Jurkat, Clone E6-1 (cell line): ENCODE data around the gene IGSF11. TPM values are rescaled to one million over a fixed set of nuclear protein-coding genes. Genes with fewer than 3 reads are reported as not detected.
"Not testable (repeated sequence)": the region's sequence is repeated elsewhere in the genome, so short reads cannot be mapped to it uniquely, and the experiment has no call there.

Experiments
- DNase-seq: peaks from one replicate; pipeline ENCODE4 v3.0.0-alpha.2; 2011; ENCODE audit warnings: low read depth, low spot score
- H3K4me3 ChIP-seq: 2 replicates; pipeline ENCODE4 v1.5.1; 2011; ENCODE audit warnings: mild to moderate bottlenecking, low read length, control low read depth, moderate library complexity
- polyA plus RNA-seq: library from polyadenylated mRNA; unstranded; fragments of >200 nt; gene quantifications from one replicate; pipeline ENCODE4 v1.2.1, GENCODE V29; 2012; ENCODE audit warnings: missing spikeins; ENCODE audit not compliant: insufficient read length, insufficient read depth

IGSF11 gene
- polyA plus RNA-seq = not detected

GRCh38 chr3:119034256-119035013 lies at the start of gene IGSF11:
IGSF11 (minus strand) TSS chr3:119034846; CDS start chr3:119034582, 264 bp downstream.
- H3K4me3 ChIP-seq = peak within 1 kb of the TSS; percentile 40
- peak; percentile 12 for DNase-seq

- H3K4me3 ChIP-seq = no peak overlapping the region
- no peak for DNase-seq
These were observed 45.7 kb upstream of the IGSF11 start for GRCh38 chr3:119080364-119080763.

- no peak for DNase-seq
- no peak overlapping the region for H3K4me3 ChIP-seq
These were observed 38.8 kb upstream of the IGSF11 start for GRCh38 chr3:119073258-119074001.

GRCh38 chr3:119072451-119072850 lies 37.8 kb upstream of the IGSF11 start:
- not testable (repeated sequence) for DNase-seq, H3K4me3 ChIP-seq

- DNase-seq = no peak
- no peak overlapping the region for H3K4me3 ChIP-seq
These were observed 35.1 kb upstream of the IGSF11 start for GRCh38 chr3:119069725-119070124.

GRCh38 chr3:119063471-119063870 lies 28.8 kb upstream of the IGSF11 start:
- H3K4me3 ChIP-seq = no peak overlapping the region
- DNase-seq = no peak

- DNase-seq = no peak
- H3K4me3 ChIP-seq = no peak overlapping the region
These were observed 28.2 kb upstream of the IGSF11 start for GRCh38 chr3:119062892-119063291.

- no peak for DNase-seq
- H3K4me3 ChIP-seq = no peak overlapping the region
These were observed 9.9 kb upstream of the IGSF11 start for GRCh38 chr3:119044593-119044992.

GRCh38 chr3:119042162-119042561 lies 7.5 kb upstream of the IGSF11 start:
- no peak for DNase-seq
- H3K4me3 ChIP-seq = no peak overlapping the region

GRCh38 chr3:119035014-119035346 lies 334 bp upstream of the IGSF11 start:
- peak overlapping the region; percentile 21; the same call in 1 of the 2 replicates for H3K4me3 ChIP-seq
- DNase-seq = no peak

- no peak for DNase-seq
- no peak overlapping the region for H3K4me3 ChIP-seq
These were observed 1.0 kb downstream of the IGSF11 start for GRCh38 chr3:119033393-119034255.

GRCh38 chr3:119025171-119025795 lies 9.4 kb downstream of the IGSF11 start:
- no peak for DNase-seq
- H3K4me3 ChIP-seq = no peak overlapping the region

GRCh38 chr3:119019767-119020518 lies 14.7 kb downstream of the IGSF11 start:
- H3K4me3 ChIP-seq = no peak overlapping the region
- no peak for DNase-seq

GRCh38 chr3:119018690-119019463 lies 15.8 kb downstream of the IGSF11 start:
- H3K4me3 ChIP-seq = no peak overlapping the region
- DNase-seq = no peak

- no peak overlapping the region for H3K4me3 ChIP-seq
- no peak for DNase-seq
These were observed 18.7 kb downstream of the IGSF11 start for GRCh38 chr3:119015942-119016341.

GRCh38 chr3:119013951-119014350 lies 20.7 kb downstream of the IGSF11 start:
- H3K4me3 ChIP-seq = no peak overlapping the region
- no peak for DNase-seq

- DNase-seq = no peak
- no peak overlapping the region for H3K4me3 ChIP-seq
These were observed 23.1 kb downstream of the IGSF11 start for GRCh38 chr3:119011528-119011927.

GRCh38 chr3:118997190-118997589 lies 37.5 kb downstream of the IGSF11 start:
- DNase-seq = no peak

More at GRCh38 chr3:118997190-118997589, 37.5 kb downstream of the IGSF11 start:
- H3K4me3 ChIP-seq = no peak overlapping the region
